Measurements from ENCODE around the gene UGT2B7.
"Not testable (repeated sequence)": the region's sequence is repeated elsewhere in the genome, so short reads cannot be mapped to it uniquely, and the experiment has no call there.

UGT2B7 gene

GRCh38 chr4:69096111-69096656 lies at the start of gene UGT2B7:
TSS of gene UGT2B7 (plus strand) at chr4:69096474. CDS start at chr4:69096521, 47 bp downstream.
- no peak for DNase-seq

GRCh38 chr4:69049860-69050259 lies 46.4 kb upstream of the UGT2B7 start:
- DNase-seq: no peak

- not testable (repeated sequence) for DNase-seq
Observed at GRCh38 chr4:69050853-69051575, 45.3 kb upstream of the UGT2B7 start.

DNA sequence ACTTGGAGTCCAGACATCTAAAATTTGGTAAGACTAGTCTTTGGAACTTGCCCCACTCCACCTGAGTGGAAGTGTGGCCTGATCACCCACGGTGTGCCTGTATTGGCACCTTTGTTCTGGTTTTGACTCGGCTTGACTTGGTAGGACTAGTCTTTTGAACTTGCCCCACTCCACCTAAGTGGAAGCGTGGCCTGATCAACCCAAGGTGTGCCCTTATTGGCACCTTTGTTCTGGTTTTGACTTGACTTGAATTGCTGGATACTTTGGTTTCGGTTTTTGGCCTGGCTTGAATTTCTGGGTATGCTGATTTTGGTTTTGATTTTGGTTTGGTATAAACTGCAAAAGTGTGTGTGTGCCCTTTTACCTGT lies 44.7 kb upstream of the UGT2B7 start:
- DNase-seq: no peak

DNA sequence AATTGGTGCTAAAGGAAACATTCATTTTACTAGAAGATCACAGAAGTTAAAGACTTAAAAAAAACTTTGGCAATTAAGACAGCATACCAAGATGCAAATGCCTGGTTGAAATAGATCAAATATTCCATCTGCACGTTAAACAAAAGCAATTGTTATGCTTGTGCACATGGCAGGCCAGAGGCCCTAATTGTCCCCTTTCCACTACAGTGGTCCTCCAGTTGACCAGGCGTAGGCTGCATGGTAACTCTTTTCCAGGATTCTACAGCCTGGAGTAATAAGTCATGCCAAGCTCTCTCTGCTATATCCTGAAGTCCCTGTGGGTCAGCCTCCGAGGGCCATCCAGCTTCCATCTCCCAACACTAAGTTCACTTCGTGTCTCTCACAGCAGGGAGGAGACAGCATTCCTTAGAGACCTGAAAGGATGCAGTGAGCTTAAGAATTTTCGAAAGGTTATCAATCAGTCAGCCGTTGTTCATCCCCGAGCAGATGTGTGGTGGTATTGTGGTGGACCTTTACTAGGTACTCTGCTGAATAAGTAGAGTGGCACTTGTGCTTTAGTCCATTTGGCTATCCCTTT lies 42.9 kb upstream of the UGT2B7 start:
- DNase-seq: not testable (repeated sequence)

- DNase-seq: not testable (repeated sequence)
Observed at GRCh38 chr4:69054033-69054432, 42.2 kb upstream of the UGT2B7 start.

- no peak for DNase-seq
Observed at GRCh38 chr4:69054578-69055200, 41.6 kb upstream of the UGT2B7 start.

DNA sequence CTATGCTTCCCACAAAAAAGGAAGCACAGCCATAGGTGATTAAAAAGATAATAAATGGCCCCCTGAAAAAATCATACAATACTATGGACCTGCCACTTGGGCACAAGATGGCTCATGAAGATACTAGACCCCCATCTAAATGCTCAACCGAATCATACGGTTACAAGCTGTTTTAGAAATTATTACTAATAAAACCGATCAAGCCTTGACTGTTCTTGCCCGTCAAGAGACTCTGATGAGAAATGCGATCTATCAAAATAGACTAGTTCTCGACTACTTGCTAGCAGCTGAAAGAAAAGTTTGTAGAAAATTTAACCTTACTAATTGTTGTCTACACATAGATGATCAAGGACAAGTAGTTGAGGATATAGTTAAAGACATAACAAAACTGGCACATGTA lies 40.1 kb upstream of the UGT2B7 start:
- no peak for DNase-seq

DNA sequence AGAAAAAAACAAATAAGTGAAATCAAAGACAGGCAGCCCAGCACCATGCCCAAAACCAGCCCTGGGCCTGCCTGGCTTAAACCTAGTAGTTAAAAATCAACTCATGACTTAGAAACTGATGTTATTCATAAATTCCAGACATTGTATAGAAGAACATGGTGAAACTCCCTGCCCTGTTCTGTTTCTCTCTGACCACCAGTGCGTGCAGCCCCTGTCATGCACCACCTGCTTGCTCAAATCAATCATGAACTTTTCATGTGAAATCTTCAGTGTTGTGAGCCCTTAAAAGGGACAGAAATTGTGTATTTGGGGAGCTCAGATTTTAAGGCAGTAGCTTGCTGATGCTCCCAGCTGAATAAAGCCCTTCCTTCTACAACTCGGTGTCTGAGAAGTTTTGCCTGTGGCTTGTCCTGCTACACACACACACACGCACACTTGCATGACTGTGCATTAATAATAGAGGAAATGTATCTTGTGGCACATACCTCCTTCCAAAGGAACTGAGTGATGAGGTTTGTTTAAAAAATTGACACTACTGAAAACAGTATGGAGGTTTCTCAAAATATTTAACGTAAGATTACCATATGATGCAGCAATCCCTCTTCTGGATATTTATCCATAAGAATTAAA lies 39.2 kb upstream of the UGT2B7 start:
- DNase-seq: no peak

DNA sequence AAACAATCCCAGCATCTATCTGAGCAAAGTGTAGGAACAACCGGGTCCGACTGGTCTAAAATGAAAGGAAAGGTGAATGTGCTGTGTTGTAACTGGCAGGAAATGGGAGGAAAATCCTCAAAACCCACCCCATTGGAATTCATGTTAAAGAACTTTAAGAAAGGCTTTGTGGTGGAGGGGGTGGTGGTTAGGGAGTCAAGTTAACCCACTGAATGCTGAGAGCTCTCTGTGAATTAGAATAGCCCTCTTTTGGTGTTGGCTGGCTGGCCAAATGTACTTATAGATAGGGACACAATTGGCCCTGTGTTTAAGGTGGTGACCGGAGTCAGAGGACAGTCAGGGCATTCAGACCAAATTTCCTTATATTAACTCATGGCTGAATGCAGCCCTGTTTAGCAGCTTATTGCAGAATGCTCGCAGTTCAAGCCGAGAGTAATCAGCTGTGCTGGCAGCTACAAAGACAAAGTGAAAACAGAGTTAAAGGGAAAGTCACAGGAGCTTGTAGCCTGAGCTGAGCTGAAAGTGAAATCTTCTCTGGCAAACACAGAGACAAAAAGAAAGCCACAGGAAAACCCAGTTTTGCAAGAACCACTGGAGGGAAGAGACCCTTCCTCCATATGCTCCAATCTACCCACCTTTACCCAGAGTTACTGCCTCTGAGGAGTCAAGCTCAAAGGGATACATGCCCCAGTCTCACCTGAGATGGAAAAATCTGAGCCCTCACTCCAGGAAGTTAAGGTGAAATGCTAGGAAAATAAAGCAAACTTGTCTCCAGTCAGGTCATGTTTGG lies 38.5 kb upstream of the UGT2B7 start:
- DNase-seq: no peak

DNA sequence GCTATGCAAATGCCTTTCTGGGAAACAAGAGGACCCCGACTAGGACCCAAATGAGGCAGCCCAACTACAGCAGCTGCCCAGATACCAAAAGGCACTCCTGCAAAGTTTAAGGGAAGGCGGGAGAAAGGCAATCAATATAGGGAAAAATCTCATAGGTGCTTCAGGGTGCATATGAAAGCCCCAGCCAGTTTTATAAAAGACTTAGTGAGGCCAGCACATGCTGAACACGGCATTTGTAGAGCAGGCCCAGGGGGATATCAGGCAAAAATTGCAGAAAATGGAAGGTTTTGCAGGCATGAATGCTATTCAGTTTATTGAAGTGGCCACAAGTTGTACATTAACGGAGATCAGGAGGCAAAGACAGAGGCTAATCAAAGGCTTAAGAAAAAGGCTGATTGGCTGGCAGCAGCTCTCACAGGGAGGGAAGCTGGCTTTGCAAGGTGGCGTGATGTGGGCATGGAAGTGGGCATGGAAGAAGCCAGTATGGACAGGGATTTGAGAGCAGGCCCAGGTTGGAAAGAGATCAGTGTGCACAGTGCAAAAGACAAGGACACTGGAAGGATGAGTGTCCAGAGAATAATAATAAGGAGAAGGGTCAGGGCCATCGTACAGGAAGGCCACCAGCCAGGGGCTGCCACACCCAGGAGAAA lies 37.7 kb upstream of the UGT2B7 start:
- DNase-seq: no peak

- DNase-seq: no peak
Observed at GRCh38 chr4:69060651-69061308, 35.5 kb upstream of the UGT2B7 start.

GRCh38 chr4:69064391-69064790 lies 31.9 kb upstream of the UGT2B7 start:
- DNase-seq: no peak

DNA sequence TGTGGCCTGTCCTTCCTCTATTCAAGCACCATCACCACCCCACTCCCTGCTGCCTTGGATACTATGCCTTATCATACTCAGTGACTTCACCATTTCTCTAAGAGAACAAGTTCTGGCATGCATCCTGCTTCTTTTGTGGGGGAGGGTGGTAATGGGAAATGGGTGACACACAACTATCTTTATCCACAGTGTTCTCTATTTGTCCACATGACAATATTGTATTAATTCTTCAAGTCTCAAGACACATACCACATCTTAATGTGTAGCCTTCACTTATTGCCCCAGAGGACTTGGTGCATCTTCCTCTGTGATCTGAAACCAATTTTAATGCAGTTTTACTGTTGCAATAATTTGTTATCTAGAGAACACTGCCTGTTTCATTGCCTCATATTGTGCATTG lies 29.3 kb upstream of the UGT2B7 start:
- no peak for DNase-seq

DNA sequence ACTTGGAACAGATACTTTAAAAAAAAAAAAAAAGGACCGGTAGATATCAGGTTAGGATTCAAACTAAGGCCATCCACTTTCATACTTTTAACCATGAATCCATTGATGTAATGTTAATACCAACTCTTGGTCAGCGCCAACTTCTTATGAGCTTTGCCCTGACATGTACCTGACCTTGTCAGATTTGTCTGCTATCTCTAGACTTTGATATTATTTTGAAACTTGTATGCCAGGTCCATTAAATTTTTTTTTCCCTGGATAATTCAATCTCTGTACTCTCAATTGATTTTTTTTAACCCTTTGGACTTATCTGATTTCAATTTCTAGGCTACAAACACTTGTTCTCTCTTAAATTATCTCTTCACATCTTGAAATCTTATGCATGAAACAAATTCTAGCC lies 27.2 kb upstream of the UGT2B7 start:
- DNase-seq: no peak

- DNase-seq: no peak
Observed at GRCh38 chr4:69070590-69070989, 25.7 kb upstream of the UGT2B7 start.

DNA sequence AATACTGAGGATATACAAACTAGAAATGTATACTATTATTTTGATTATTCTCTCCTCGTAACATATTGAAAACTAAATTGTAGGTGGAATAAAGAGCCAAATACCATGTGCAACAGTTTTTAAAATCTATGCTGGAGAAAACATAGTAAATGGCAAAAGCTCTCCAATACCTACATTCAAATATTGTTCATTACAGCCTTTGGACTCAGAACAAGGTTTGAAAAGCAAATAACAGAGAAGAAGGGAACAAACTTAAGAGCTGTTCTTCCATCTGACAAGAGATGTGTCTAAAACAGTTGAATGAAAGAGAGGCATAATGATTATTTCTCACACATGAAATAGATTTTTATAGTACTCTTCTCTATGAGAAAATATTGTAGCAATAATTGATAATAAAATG lies 25.0 kb upstream of the UGT2B7 start:
- DNase-seq: no peak

GRCh38 chr4:69073375-69073774 lies 22.9 kb upstream of the UGT2B7 start:
- DNase-seq: no peak

DNA sequence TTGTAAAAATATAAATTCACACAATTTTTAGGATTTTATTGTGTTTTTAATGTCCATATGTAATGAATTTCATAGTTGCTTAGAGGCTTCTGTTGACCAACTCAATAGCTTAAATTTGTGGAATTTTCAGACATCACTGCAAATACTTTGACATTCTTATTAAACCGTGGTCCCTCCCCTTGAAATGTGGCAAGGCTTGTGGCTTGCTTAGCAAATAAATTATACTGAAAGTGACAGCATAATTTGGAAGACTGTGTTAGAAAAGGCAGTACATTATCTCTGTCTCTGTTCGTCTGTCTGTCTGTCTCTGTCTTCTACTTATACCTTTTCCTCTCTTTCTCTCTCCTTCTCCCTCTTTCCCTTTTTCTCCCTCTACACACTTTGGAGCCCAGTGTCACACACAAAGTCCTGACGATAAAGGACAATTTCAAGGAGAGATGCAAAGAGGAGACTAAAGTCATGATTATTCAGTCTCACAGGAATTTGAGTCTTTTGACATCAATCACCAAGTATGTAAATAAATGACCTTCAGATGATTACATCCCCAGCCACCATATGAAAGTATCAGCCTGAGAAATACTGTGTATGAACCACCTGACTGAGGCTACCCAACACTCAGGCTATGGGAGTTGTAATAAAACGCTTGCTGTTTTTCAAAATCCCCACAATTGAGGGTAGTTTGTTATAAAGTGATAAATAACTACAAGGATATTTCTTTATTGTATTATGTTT lies 21.0 kb upstream of the UGT2B7 start:
- no peak for DNase-seq

DNA sequence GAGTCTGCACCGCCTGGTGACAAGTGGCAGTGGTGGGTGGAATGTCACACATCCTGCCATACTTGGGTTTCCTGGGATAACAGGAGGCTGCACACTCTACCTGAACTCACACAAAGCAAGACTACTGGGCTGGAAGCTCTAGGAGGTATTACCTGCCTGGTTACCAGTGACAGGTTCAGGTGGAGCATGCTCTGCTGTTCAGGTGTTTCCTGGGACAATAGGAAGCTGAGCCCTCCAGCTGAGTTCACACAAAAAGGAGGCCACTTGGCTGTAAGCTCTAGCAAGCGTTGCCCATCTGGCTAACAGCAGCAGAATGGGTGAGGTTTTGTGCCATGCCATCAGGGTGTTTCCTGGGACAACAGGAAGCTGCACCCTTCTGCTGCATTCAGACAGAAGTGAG lies 17.4 kb upstream of the UGT2B7 start:
- no peak for DNase-seq

GRCh38 chr4:69088473-69088872 lies 7.8 kb upstream of the UGT2B7 start:
- no peak for DNase-seq
